ENCODE results near the gene IGF2BP3.
"Not testable (repeated sequence)": the region's sequence is repeated elsewhere in the genome, so short reads cannot be mapped to it uniquely, and the experiment has no call there.

IGF2BP3 gene

DNA sequence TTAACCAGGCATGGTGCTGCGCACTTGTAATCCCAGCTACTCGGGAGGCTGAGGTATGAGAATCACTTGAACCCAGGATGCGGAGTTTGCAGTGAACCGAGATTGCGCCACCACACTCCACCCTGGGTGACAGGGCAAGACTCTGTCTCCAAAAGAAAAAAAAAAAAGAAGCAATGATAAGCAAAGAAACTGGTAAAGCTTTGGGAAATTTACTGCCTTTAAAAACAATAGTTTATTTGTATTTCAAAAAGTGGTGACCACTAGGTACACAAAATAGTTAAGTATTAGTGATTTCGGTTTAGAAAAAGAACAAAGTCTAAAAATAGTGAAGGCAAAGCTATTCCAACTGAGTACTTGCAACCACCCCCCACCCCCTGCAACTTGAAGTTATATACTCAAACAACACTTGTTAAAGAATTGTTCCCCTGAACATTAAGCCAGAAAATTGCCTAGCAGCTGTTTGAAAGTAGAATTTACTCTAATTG, 133.4 kb downstream of the IGF2BP3 start:
- DNase-seq, result no peak

- no peak for DNase-seq
Observed at GRCh38 chr7:23336086-23336485, 134.2 kb downstream of the IGF2BP3 start.

DNA sequence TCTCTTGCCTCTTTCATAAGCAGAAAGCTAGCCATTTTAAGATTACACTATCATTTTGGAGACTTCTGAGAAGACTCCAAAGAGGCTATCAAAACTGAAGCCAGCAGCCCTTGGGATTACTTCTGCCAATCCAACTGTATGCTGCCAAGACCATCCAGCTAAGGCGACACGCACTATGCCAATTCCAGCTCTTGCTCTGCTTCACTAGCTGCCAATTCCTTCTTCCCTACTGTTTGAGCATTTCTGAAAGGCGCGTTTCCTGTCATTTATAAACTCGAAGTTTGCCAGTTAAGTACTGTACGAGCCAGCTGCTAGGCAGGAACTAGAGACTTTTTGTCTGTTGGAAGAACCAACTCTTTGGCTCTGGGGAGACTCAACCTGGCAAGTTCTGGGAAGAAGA, 134.7 kb downstream of the IGF2BP3 start:
- DNase-seq, result no peak

- DNase-seq, result no peak
Observed at GRCh38 chr7:23335136-23335535, 135.2 kb downstream of the IGF2BP3 start.

GRCh38 chr7:23334482-23335056, 135.7 kb downstream of the IGF2BP3 start:
- no peak for DNase-seq

DNA sequence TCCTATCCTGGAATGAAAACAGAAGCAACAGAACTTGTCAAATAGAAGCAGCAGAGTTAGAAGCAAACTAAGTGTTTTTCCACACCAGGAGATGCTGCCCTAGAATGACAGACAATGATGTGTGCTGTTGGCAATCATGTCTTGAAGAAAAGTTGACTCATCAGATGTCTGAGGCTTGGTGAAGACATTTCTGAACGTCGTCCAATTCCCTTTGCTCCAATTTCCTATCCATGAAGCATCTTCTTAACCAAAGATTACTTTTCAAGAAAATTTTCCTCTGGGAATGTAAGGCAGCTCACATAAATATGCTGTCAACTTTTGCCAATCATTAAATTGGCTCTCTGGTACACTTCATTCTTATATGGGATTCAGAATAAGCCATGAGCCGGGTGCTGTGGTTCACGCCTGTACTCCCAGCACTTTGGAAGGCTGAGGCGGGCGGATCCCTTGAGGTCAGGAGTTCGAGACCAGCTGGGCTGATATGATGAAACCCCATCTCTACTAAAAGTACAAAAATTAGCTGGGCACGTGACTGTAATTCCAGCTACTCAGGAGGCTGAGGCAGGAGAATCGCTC, 136.5 kb downstream of the IGF2BP3 start:
- DNase-seq, result no peak

DNA sequence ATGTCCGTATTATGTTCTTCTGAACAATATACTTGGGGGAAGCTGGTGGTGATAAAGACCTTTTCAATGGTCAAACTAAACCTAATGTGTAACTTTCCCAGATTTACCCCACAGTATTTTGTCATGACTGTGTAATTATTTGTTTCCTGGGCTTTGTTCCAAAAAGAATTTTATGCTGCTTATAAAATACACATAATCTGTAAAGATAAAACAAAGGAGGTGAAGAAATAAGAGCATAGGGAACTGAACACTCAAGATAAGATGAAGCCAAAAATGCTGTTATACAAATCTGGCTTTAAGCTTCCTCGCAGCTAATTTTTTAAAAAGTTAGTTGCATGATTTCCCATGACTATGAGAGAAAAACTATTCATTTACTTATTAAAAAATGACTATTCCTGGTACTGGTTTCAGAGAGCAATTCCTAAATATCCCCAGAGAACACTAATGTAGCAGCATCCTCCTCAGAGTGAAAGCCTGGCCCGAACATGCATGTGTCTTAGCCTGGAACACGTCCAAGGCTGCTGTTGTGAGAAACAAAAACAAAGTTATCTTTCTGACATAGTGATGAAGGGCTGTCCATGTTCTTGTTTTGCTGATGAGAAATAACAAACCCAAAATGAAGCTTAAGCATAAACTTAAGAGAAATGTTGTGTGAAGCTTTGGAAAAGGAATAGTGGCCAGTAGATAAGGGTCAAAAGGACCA, 137.2 kb downstream of the IGF2BP3 start:
- DNase-seq, result peak; percentile 27

- DNase-seq, result no peak
Observed at GRCh38 chr7:23332193-23332592, 138.1 kb downstream of the IGF2BP3 start.

DNA sequence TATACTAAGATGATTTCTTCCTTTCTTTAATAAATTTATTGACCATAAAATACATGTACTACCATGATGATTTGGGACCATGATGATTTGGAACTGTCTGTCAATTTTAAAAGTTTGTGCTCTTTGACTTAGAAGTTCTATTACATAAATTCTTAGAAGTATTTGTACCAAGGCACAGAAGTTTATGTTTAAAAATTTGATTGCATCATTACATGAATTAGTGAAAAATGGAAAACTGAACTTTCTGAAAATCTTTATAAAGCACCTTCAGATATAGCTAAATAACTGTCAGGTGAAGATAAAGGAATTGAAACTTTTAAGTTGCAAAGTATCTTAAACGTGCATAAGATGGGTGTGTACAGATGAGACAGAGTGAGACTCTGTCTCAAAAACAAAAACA, 139.2 kb downstream of the IGF2BP3 start:
- no peak for DNase-seq

- DNase-seq, result no peak
Observed at GRCh38 chr7:23315366-23315765, 154.9 kb downstream of the IGF2BP3 start.

DNA sequence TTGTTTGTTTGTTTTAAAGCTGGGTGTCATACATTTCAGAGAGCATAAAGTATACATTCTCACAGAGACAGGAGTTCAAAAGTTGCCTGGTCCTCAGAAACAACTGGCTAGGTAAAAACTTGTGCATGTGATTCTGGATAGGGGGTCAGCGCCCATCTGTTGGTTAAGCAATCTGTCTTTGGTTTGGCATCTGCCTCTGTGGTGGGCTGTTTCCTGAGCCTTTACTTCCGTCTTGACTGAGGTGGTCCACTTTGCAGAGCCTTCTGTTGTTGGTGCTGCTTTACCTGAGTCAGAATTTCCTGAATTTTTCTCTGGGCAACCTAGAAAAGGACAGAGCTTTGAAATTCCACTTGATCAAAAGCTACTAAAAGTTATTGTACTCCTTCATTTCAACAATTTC, 158.2 kb downstream of the IGF2BP3 start:
- DNase-seq, result not testable (repeated sequence)

DNA sequence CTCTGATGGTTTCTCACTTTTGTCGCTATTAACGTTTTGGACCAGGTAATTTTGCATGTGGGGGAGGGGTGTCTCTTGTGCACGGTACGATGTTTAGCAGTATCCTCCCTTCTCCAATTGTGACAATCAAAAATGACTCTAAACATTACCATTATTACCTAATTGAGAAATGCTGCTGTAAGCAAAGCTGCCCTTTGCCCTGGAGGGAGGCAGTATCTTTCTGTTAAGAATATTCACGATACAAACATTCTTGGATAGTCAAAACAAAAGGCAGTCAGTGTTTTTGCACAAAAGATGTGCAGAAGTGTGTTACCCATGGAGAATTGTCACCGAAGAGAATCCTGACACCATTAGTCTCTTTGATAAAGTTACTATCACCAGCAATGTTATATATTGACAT, 161.5 kb downstream of the IGF2BP3 start:
- DNase-seq, result no peak

DNA sequence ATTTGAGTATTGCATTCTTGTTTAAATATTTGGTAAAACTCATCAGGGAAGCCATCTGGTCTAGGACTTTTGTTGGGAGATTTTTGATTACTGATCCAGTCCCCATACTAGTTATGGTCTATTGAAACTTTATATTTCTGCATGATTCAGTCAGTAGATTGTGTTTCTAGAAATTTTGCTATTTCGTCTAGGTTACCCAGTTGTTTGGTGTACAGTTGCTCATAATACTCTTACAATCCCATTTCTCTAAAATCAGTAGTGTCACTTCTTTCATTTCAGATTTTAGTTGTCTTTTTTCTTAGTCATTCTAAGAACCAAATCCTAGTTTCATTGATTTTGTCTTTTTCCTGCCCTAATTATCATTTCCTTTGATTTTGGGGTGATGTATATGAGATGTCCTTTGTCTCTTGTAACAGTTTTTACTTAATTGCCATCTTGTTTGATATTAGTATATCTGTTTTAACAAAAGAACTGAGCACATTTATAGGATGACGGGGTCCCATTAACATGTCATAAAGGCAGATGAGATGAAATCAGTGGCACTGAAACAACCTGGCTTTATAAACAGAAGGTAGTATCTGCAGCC, 163.3 kb downstream of the IGF2BP3 start:
- no peak for DNase-seq

DNA sequence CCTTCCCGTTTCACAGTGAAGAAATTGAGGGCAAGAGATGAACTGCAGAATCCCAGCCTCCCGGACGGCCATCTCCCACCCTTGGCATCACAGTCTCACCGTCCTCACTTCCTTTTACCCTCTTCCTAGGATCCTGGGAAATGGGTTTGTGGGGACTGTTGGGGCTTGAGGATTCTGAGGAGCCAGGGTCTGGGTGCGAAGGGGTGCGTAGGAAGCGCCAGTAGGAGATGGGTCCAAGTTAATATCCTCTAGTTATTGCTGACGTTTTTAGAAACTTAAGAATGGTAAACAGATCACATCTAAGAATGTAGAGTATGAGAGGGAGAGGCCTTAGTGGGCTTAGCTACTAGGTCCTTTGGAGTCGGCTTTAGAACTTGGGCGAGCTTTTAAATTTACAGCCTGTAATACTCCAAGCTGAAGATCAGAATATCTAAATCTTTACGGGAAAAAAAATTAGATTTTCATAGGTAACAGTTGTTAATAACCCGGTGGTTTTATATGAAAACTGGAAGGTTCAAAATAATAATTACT, 170.5 kb downstream of the IGF2BP3 start:
- DNase-seq, result no peak

- DNase-seq, result peak; percentile 99
Observed at GRCh38 chr7:23298885-23299769, 171.2 kb downstream of the IGF2BP3 start, which contains the start of gene MALSU1. TSS of gene MALSU1 (plus strand) at chr7:23299339. CDS start at chr7:23299353, 14 bp downstream.

- no peak for DNase-seq
Observed at GRCh38 chr7:23298141-23298881, 172.0 kb downstream of the IGF2BP3 start.

- DNase-seq, result no peak
Observed at GRCh38 chr7:23295401-23295697, 174.9 kb downstream of the IGF2BP3 start.

GRCh38 chr7:23294549-23295400, 175.5 kb downstream of the IGF2BP3 start:
- no peak for DNase-seq

DNA sequence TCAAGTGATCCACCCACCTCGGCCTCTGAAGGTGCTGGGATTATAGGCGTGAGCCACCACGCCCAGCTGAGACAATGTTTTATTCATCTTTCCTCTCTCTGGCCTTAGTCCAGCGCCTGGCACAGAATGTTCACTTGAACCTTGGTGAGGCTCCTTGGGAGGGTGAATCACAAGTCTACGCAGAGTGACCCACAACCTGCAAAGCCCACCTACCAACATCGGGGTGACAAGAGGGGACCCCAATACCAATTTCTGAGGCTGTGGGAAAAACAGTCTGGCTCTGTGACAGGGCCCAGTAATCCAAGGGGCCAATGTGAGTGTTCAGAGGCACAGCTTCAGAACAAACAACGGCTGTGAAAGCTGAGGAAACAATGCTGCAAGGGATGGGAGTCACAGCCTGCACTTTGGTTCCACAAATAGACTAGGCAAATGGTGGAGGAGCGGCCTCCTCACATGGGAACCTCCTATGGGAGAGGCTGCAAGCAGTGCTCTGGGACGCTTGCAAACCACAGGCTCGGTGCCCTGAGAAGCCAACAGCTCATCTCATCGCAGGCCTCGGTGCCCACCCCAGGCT, 176.7 kb downstream of the IGF2BP3 start:
- DNase-seq, result no peak

DNA sequence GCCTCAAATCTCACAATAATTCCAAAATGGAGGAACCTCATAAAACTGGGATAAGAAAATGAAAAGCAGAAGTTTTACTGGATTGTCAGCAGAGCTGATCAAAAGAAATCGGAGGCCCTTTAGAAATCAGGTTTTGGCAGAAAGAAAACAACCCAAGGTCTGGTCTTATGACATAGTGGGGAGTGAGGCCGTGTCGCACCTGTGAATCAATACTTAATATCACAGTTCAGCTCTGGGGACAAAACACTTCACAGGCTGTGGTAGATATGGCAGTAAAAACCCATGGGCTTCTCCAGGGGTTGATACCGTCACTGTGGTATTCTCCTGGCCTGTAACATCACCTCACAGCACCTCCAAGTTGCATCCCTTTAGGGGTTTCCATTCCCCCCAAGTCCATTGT, 177.7 kb downstream of the IGF2BP3 start:
- DNase-seq, result no peak

Data from hematopoietic multipotent progenitor cell treated with erythropoietin and hydrocortisone succinate and interleukin-3 and kit ligand, for 6 days (in vitro differentiated cells).